ENCODE data around the gene NUBP2. TPM values are rescaled to one million over a fixed set of nuclear protein-coding genes. Genes with fewer than 3 reads are reported as not detected.

NUBP2 gene
- total RNA-seq, 3 donors from 2014 or later: 61.6 to 82.6 (median 80.3) TPM

- Histone ChIP-seq H3K36me3 (peaks cover 3% of the 10 kb centered on the region), H3K27me3 (no peaks in the 10 kb centered on the region), H3K4me1 (peaks cover 0 to 18% of the 10 kb centered on the region in 2 donors), H3K9me3 (no peaks in the 10 kb centered on the region), H3K4me3 (peak overlapping the region; percentile 76 to 96 (median 95)), H3K27ac (no peak overlapping the region)
- TF ChIP-seq POLR2A (IDR thresholded peaks at IDR 0.05) (no peak), POLR2AphosphoS5 (IDR thresholded peaks at IDR 0.05) (no peak), CTCF (IDR thresholded peaks at IDR 0.05) (no peak)
- DNase-seq (ENCODE audit: low spot score in 2 of 2): no peak
- intact Hi-C loops (cut with DNase I; ENCODE audit: low total_unique reads): no loop called here
Observed at GRCh38 chr16:1825381-1825863, 42.7 kb downstream of the NUBP2 start.

- peaks cover 1% of the 10 kb centered on the region for H3K36me3 ChIP-seq
- H3K9me3 ChIP-seq: no peaks in the 10 kb centered on the region
- H3K4me3 ChIP-seq: peak overlapping the region; percentile 76 to 96 (median 95)
- no peak for TF ChIP-seq POLR2A (IDR thresholded peaks at IDR 0.05)
- TF ChIP-seq POLR2AphosphoS5 (IDR thresholded peaks at IDR 0.05): no peak
- no peak for TF ChIP-seq CTCF (IDR thresholded peaks at IDR 0.05)
- H3K27ac ChIP-seq: peak overlapping the region; percentile 42 to 80
- peaks cover 0 to 18% of the 10 kb centered on the region in 2 donors for H3K4me1 ChIP-seq
- intact Hi-C loops (cut with DNase I; ENCODE audit: low total_unique reads): no loop called here
- DNase-seq (ENCODE audit: low spot score in 2 of 2): no peak
- no peaks in the 10 kb centered on the region for H3K27me3 ChIP-seq
Observed at GRCh38 chr16:1825864-1826690, 43.3 kb downstream of the NUBP2 start.

DNA sequence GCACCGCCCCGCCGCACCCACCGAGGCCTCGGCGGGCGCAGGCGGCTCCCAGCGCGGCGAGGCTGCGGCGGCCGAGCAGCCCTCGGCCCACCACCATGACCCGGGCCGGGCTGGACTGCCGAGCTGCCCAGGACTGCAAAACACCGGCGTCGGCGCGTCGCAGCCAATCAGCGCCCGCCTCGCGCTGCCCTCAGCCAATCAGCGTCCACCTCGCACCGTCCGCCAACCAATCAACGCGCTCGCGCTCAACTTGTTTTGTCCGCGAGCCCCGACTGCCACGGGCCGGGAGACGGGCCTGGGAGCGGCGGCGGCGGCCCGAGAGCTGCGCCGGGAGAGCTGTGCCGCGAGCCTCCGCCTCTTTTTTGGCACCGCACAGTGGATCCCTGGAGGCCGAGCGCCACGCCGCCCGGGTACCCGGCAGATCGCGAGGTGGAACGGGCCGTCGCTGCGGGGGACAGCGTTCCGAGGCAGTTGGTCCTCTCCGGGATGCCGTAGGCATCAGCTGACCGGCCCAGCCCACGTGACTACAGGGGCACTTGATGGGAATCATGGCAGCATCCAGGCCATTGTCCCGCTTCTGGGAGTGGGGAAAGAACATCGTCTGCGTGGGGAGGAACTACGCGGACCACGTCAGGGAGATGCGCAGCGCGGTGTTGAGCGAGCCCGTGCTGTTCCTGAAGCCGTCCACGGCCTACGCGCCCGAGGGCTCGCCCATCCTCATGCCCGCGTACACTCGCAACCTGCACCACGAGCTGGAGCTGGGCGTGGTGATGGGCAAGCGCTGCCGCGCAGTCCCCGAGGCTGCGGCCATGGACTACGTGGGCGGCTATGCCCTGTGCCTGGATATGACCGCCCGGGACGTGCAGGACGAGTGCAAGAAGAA is 44.2 kb downstream of the NUBP2 start, which contains the start of the genes FAHD1 and HAGH:
TSS of gene FAHD1 (plus strand) at position 516 of the 883 bp plus-strand sequence. CDS start at position 549, 33 bp downstream.
TSS of gene HAGH (minus strand) at position 135 of the 883 bp plus-strand sequence. CDS start at position 97, 38 bp downstream.
- no peaks in the 10 kb centered on the region for H3K36me3 ChIP-seq
- H3K4me3 ChIP-seq: peak within 1 kb of the TSS; percentile 76 to 96 (median 95)
- H3K27me3 ChIP-seq: no peaks in the 10 kb centered on the region
- TF ChIP-seq POLR2A (IDR thresholded peaks at IDR 0.05): no peak
- TF ChIP-seq POLR2AphosphoS5 (IDR thresholded peaks at IDR 0.05): peak; percentile 89 to 94 (median 92)
- H3K27ac ChIP-seq: peak within 1 kb of the TSS; percentile 73 to 80
- peaks cover 0 to 18% of the 10 kb centered on the region in 2 donors for H3K4me1 ChIP-seq
- H3K9me3 ChIP-seq: no peaks in the 10 kb centered on the region
- DNase-seq (ENCODE audit: low spot score in 2 of 2): peak; percentile 89 to 95
- intact Hi-C loops (cut with DNase I; ENCODE audit: low total_unique reads): no loop called here

DNA sequence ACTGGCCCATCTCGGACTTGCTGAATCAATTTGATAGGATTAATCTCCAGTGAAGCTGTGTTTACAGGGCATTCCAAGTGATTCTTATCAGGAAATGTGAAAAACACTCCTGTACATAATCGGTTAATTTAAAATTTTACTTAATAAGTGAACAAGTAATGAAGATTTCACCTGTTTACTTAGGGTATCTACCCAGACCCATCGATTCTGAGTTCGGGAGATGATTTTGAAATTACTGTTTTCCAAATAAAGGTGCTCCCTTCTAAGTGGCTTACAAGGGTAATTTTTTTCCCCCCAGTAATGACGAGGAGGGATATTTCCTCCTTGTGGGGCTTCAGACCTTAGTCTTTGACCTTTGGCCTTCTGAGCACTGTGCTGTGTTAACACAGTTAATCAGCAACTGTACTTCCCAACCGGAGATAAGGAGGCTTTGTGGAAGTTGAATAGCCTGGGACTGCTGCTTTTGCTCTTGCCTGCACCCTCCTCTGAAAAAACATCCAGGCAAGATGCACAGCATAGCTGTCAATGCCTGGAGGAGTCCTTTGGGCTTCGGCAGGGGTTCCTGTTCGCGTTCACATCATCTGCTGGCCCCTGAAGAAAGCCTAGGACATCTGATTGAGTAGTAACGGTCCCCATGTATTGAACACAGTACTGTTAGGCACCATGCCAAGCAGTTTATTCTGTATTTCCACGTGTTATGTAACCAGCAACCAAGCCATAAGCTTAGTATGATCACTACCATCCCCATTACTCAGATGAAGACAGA is 46.1 kb downstream of the NUBP2 start:
- no peak for DNase-seq (ENCODE audit: low spot score in 2 of 2)
- intact Hi-C loops (cut with DNase I; ENCODE audit: low total_unique reads): no loop called here
- H3K27ac ChIP-seq: no peak overlapping the region
- H3K9me3 ChIP-seq: no peaks in the 10 kb centered on the region
- no peak for TF ChIP-seq CTCF (IDR thresholded peaks at IDR 0.05)
- no peak for TF ChIP-seq POLR2A (IDR thresholded peaks at IDR 0.05)
- no peak for TF ChIP-seq POLR2AphosphoS5 (IDR thresholded peaks at IDR 0.05)
- peak overlapping the region in 1 of 3 donors; percentile 95 for H3K4me3 ChIP-seq
- H3K4me1 ChIP-seq: peaks cover 0 to 18% of the 10 kb centered on the region in 2 donors
- H3K36me3 ChIP-seq: no peaks in the 10 kb centered on the region
- H3K27me3 ChIP-seq: no peaks in the 10 kb centered on the region

- Histone ChIP-seq H3K4me3 (no peak overlapping the region), H3K36me3 (no peaks in the 10 kb centered on the region), H3K9me3 (no peaks in the 10 kb centered on the region), H3K27ac (no peak overlapping the region), H3K4me1 (peaks cover 0 to 16% of the 10 kb centered on the region in 2 donors), H3K27me3 (no peaks in the 10 kb centered on the region)
- intact Hi-C loops (cut with DNase I; ENCODE audit: low total_unique reads): no loop called here
- DNase-seq (ENCODE audit: low spot score in 2 of 2): no peak
- TF ChIP-seq POLR2A (IDR thresholded peaks at IDR 0.05): no peak
- TF ChIP-seq CTCF (IDR thresholded peaks at IDR 0.05): no peak
- no peak for TF ChIP-seq POLR2AphosphoS5 (IDR thresholded peaks at IDR 0.05)
Observed at GRCh38 chr16:1830213-1830612, 47.5 kb downstream of the NUBP2 start.

All from breast epithelium (tissue), 4 donors.